HepG2 (cell line): Measurements from ENCODE around the gene SNAPIN. TPM values are rescaled to one million over a fixed set of nuclear protein-coding genes. Genes with fewer than 3 reads are reported as not detected.

Experiments used
- BCL6 ChIP-seq: IDR thresholded peaks from 2 replicates; pipeline ENCODE4 v1.6.1; 2016; ENCODE audit warnings: missing genetic modification reagents, missing compliant biosample characterization
- DMAP1 ChIP-seq: IDR thresholded peaks from 2 replicates; pipeline ENCODE4 v1.6.1; 2016
- FOXO1 ChIP-seq: sonication (generic); formaldehyde crosslinking; IDR thresholded peaks from 2 replicates; pipeline ENCODE4 v1.4.0; 2020; ENCODE audit warnings: missing genetic modification reagents
- HDAC2 ChIP-seq: sonication (generic); formaldehyde crosslinking; IDR thresholded peaks from 2 replicates; pipeline ENCODE4 v1.4.0; 2020; ENCODE audit warnings: missing genetic modification reagents
- HDAC6 ChIP-seq: fragments of 200-600 bp; sonication (generic); IDR thresholded peaks from 2 replicates; pipeline ENCODE4 v1.7.0; 2017; ENCODE audit warnings: mild to moderate bottlenecking, antibody characterized with exemption, low read length, low read depth
- KLF15 ChIP-seq: sonication (generic); formaldehyde crosslinking; IDR thresholded peaks from 2 replicates; pipeline ENCODE4 v1.8.1; 2023; ENCODE audit warnings: borderline replicate concordance, mild to moderate bottlenecking, inconsistent platforms, missing genetic modification reagents, mixed read lengths
- NCOA1 ChIP-seq: sonication (generic); formaldehyde crosslinking; IDR thresholded peaks from 2 replicates; pipeline ENCODE4 v1.9.0; 2021; ENCODE audit warnings: missing genetic modification reagents
- NCOA2 ChIP-seq: sonication (generic); formaldehyde crosslinking; IDR thresholded peaks from 2 replicates; pipeline ENCODE4 v1.8.0; 2022; ENCODE audit warnings: inconsistent platforms
- SOX6 ChIP-seq, 2 experiments: fragments of 450-650 bp in 1 of 2; sonication (generic) in 1 of 2; formaldehyde crosslinking in 1 of 2; IDR thresholded peaks; 2 replicates each; pipeline versions ENCODE4 v1.4.0 to v1.6.1; 2017 to 2020; ENCODE audit warnings: antibody characterized with exemption in 1 of 2, mild to moderate bottlenecking in 1 of 2, missing genetic modification reagents in 1 of 2
- TAF1 ChIP-seq: sonication (generic); formaldehyde crosslinking; IDR thresholded peaks from 2 replicates; pipeline ENCODE4 v1.4.0; 2020; ENCODE audit warnings: missing genetic modification reagents
- ZNF224 ChIP-seq: sonication (generic); formaldehyde crosslinking; IDR thresholded peaks from 2 replicates; pipeline ENCODE4 v1.5.0; 2020; ENCODE audit warnings: mild to moderate bottlenecking, missing genetic modification reagents
- ZNF644 ChIP-seq: IDR thresholded peaks from 2 replicates; pipeline ENCODE4 v1.6.1; 2016; ENCODE audit warnings: low read depth
- ZNF709 ChIP-seq: sonication (generic); formaldehyde crosslinking; IDR thresholded peaks from 2 replicates; pipeline ENCODE4 v1.5.0; 2020; ENCODE audit warnings: mild to moderate bottlenecking, missing genetic modification reagents
- ZNF772 ChIP-seq: sonication (generic); formaldehyde crosslinking; IDR thresholded peaks from 2 replicates; pipeline ENCODE4 v1.5.0; 2020; ENCODE audit warnings: mild to moderate bottlenecking, missing genetic modification reagents
- ZNF773 ChIP-seq: sonication (generic); formaldehyde crosslinking; IDR thresholded peaks from 2 replicates; pipeline ENCODE4 v1.4.0; 2020; ENCODE audit warnings: missing genetic modification reagents, borderline replicate concordance
- polyA plus RNA-seq, 8 experiments: library from polyadenylated mRNA; depleted of rRNA in 3 of 8; stranded (reverse) in 7 of 8; unstranded in 1 of 8; fragments of >200 nt; fragmentation: Illumina TruSeq in 4 of 8; extraction: Trizol in 4 of 8; gene quantifications; 2 replicates each; pipeline versions ENCODE4 v1.2.1 to v1.2.3, GENCODE V29; 2011 to 2016; ENCODE audit warnings: low read depth in 4 of 8, missing spikeins in 1 of 8, mixed read lengths in 1 of 8; ENCODE audit not compliant: insufficient read depth in 1 of 8
- total RNA-seq, 5 experiments: library from RNA; depleted of rRNA; stranded (reverse); fragments of >200 nt; fragmentation: Illumina TruSeq; extraction: Trizol; gene quantifications; 2 replicates each; pipeline ENCODE4 v1.2.3, GENCODE V29; 2016; ENCODE audit warnings: low read depth in 1 of 5
- TF ChIP-seq, protein P1 (sequence below): sonication (generic); formaldehyde crosslinking; IDR thresholded peaks from 2 replicates; pipeline ENCODE4 v1.5.1; 2020; ENCODE audit warnings: missing genetic modification reagents, mild to moderate bottlenecking, borderline replicate concordance
- TF ChIP-seq, protein P2 (sequence below): sonication (generic); formaldehyde crosslinking; IDR thresholded peaks from 2 replicates; pipeline ENCODE4 v1.5.1; 2020; ENCODE audit warnings: mild to moderate bottlenecking, missing genetic modification reagents, moderate library complexity
- TF ChIP-seq, protein P3 (sequence below): IDR thresholded peaks from 2 replicates; pipeline ENCODE4 v1.6.1; 2016; ENCODE audit warnings: missing biosample characterization, missing genetic modification reagents, low read depth
- TF ChIP-seq, protein P4 (sequence below): sonication (generic); formaldehyde crosslinking; conservative IDR thresholded peaks from 2 replicates; pipeline ENCODE4 v1.4.0; 2020; ENCODE audit warnings: mild to moderate bottlenecking, missing genetic modification reagents, moderate library complexity

SNAPIN gene
- total and polyA plus RNA-seq, 2 of the 13 experiments (the other 11 are each of a cell fraction or from before 2014, with no cell fraction given) = 23.9 to 25.7 TPM

DNA sequence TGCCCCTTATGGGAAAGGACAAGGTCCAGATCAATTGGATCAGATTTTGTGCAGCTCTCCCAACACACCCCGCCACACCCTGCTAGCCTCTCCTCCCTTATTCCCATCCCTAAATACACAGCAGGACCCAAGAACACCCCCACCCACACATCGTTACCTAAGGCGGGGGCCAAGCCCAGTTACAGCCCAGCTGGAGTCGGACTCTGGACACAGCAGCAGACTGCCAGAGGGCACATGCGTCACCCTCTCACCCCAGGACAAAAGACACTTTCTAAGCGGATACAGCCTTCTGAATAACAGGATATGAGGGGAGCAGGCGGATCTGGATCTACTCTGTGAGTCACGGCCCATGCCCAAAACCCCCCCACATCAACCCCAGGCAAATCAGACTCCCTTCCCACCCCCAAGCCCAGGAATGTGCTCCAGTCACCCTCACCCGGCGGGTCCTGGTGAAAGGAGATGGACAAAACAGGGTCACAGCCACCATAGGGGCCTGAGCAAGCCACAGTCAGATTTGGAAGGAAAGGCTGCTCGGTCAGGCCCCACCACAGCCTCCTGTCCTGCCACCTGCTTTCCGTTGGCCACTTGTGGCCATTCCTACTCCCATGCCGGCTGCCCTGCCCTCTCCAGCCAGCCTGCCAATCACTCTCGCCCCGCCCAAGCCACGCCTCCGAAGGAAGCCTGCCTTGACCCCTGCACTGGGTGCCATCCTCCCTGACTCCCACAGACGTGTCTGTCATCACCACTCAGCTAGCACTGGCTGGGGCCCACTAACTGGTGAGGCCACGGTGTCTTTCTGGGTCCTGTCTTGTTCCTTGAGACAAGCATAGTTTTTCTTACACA, 49.5 kb upstream of the SNAPIN start (continued):
- TF ChIP-seq, protein P1, sequence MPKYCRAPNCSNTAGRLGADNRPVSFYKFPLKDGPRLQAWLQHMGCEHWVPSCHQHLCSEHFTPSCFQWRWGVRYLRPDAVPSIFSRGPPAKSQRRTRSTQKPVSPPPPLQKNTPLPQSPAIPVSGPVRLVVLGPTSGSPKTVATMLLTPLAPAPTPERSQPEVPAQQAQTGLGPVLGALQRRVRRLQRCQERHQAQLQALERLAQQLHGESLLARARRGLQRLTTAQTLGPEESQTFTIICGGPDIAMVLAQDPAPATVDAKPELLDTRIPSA (CRISPR knock-in tag) = peak; percentile 67; the same call in 1 of the 2 replicates
- peak; percentile 88 for TF ChIP-seq ZNF709
- no peak for TF ChIP-seq SOX6 (IDR thresholded peaks at IDR 0.05)
- TF ChIP-seq SOX6 (CRISPR knock-in tag; IDR thresholded peaks at IDR 0.05) = peak; percentile 38; the same call in 1 of the 2 replicates
- TF ChIP-seq NCOA2 = peak; percentile 8; the same call in 1 of the 2 replicates
- TF ChIP-seq ZNF644 (CRISPR knock-in tag) = 0 out of 2 replicates have a peak, but pooled peaks have one; percentile 31
- TF ChIP-seq, protein P2, sequence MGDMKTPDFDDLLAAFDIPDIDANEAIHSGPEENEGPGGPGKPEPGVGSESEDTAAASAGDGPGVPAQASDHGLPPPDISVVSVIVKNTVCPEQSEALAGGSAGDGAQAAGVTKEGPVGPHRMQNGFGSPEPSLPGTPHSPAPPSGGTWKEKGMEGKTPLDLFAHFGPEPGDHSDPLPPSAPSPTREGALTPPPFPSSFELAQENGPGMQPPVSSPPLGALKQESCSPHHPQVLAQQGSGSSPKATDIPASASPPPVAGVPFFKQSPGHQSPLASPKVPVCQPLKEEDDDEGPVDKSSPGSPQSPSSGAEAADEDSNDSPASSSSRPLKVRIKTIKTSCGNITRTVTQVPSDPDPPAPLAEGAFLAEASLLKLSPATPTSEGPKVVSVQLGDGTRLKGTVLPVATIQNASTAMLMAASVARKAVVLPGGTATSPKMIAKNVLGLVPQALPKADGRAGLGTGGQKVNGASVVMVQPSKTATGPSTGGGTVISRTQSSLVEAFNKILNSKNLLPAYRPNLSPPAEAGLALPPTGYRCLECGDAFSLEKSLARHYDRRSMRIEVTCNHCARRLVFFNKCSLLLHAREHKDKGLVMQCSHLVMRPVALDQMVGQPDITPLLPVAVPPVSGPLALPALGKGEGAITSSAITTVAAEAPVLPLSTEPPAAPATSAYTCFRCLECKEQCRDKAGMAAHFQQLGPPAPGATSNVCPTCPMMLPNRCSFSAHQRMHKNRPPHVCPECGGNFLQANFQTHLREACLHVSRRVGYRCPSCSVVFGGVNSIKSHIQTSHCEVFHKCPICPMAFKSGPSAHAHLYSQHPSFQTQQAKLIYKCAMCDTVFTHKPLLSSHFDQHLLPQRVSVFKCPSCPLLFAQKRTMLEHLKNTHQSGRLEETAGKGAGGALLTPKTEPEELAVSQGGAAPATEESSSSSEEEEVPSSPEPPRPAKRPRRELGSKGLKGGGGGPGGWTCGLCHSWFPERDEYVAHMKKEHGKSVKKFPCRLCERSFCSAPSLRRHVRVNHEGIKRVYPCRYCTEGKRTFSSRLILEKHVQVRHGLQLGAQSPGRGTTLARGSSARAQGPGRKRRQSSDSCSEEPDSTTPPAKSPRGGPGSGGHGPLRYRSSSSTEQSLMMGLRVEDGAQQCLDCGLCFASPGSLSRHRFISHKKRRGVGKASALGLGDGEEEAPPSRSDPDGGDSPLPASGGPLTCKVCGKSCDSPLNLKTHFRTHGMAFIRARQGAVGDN (CRISPR knock-in tag) = peak; percentile 92
- 0 out of 2 replicates have a peak, but pooled peaks have one; percentile 13 for TF ChIP-seq ZNF772 (CRISPR knock-in tag)
- TF ChIP-seq, protein P3, sequence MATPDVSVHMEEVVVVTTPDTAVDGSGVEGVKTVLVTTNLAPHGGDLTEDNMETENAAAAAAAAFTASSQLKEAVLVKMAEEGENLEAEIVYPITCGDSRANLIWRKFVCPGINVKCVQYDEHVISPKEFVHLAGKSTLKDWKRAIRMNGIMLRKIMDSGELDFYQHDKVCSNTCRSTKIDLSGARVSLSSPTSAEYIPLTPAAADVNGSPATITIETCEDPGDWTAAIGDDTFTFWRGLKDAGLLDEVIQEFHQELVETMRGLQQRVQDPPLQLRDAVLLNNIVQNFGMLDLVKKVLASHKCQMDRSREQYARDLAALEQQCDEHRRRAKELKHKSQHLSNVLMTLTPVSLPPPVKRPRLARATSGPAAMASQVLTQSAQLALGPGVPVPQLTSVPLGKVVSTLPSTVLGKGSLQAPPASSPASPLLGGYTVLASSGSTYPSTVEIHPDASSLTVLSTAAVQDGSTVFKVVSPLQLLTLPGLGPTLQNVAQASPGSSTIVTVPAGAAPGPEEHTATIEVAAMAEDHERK (CRISPR knock-in tag) = no peak
- peak; percentile 28 for TF ChIP-seq HDAC2 (CRISPR knock-in tag)
- no peak for TF ChIP-seq NCOA1 (CRISPR knock-in tag)
- no peak for TF ChIP-seq ZNF773 (CRISPR knock-in tag)
- peak; percentile 52; the same call in 1 of the 2 replicates for TF ChIP-seq FOXO1 (CRISPR knock-in tag)
- no peak for TF ChIP-seq KLF15 (CRISPR knock-in tag)
- TF ChIP-seq BCL6 (CRISPR knock-in tag) = peak; percentile 34; the same call in 1 of the 2 replicates
- peak; percentile 68 for TF ChIP-seq TAF1 (CRISPR knock-in tag)
- TF ChIP-seq, protein P4, sequence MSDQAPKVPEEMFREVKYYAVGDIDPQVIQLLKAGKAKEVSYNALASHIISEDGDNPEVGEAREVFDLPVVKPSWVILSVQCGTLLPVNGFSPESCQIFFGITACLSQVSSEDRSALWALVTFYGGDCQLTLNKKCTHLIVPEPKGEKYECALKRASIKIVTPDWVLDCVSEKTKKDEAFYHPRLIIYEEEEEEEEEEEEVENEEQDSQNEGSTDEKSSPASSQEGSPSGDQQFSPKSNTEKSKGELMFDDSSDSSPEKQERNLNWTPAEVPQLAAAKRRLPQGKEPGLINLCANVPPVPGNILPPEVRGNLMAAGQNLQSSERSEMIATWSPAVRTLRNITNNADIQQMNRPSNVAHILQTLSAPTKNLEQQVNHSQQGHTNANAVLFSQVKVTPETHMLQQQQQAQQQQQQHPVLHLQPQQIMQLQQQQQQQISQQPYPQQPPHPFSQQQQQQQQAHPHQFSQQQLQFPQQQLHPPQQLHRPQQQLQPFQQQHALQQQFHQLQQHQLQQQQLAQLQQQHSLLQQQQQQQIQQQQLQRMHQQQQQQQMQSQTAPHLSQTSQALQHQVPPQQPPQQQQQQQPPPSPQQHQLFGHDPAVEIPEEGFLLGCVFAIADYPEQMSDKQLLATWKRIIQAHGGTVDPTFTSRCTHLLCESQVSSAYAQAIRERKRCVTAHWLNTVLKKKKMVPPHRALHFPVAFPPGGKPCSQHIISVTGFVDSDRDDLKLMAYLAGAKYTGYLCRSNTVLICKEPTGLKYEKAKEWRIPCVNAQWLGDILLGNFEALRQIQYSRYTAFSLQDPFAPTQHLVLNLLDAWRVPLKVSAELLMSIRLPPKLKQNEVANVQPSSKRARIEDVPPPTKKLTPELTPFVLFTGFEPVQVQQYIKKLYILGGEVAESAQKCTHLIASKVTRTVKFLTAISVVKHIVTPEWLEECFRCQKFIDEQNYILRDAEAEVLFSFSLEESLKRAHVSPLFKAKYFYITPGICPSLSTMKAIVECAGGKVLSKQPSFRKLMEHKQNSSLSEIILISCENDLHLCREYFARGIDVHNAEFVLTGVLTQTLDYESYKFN = peak; percentile 81
- TF ChIP-seq HDAC6 = no peak
- 0 out of 2 replicates have a peak, but pooled peaks have one; percentile 78 for TF ChIP-seq ZNF224
- peak; percentile 91 for TF ChIP-seq DMAP1 (CRISPR knock-in tag)
